ENCODE measurements around the gene DHRS4L2. TPM values are rescaled to one million over a fixed set of nuclear protein-coding genes. Genes with fewer than 3 reads are reported as not detected.
A peak's percentile ranks its signal among the peaks of the same experiment; 100 is the strongest.
"Not testable (repeated sequence)": the region's sequence is repeated elsewhere in the genome, so short reads cannot be mapped to it uniquely, and the experiment has no call there.

DHRS4L2 gene
- total and polyA plus RNA-seq, 2 donors, result 22.4 to 39.6 TPM

DNA sequence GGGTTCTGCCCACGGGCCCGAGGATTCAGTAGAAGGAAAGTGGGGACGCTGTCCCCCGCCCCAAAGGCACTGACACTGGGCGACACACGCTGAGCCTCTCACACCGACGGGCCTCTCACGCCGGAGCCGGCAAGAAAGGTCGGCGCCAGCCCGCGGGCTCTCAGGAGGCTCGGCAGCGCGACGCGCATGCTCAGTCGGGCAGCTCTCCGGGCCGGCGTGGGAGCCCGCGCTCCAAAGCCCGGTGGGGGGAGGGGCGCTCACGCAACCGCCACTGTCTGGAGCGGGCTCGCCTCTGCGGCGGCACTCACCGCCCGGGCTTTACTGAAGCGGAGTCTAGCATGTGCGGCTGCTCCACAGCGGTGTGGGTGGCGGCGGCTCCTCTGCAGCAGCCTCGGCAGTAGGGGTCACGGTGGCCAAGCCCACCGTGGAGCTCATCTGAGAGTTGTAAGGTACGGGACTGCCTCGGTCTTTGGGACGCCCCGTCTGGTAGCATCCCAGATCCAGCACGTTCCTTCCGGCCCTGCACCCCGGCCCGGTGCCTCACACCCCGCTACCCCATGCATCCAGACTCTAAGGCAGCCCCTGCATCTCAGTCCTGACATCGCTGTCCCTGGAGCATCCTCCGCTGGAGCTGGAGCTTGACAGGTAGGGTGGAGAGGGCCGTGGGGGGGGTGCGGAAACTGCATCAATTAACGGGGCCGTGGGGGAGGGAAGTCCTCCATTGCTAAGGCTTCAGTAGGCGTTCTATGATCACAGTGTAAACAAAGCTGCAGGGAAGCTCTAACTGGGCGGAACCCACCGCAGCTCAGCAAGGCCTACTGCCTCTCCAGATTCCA is 18.3 kb downstream of the DHRS4L2 start:
- H3K27ac ChIP-seq (ENCODE audit: low read depth in 1 of 2, low read length in 1 of 2); H3K4me1 ChIP-seq (ENCODE audit: control insufficient read depth in 2 of 2, insufficient read depth in 2 of 2, low read length in 2 of 2); H3K36me3 ChIP-seq (ENCODE audit: control insufficient read depth in 2 of 2, insufficient read depth in 2 of 2, low read length in 1 of 2); H3K27me3 ChIP-seq (ENCODE audit: control insufficient read depth in 2 of 2, insufficient read depth in 1 of 2, low read length in 1 of 2); H3K9me3 ChIP-seq (ENCODE audit: control insufficient read depth in 2 of 2, insufficient read depth in 1 of 2, low read length in 1 of 2): not testable (repeated sequence)
- DNase-seq (ENCODE audit: low read depth in 6 of 9, low spot score in 9 of 9), result peak in 3 of 9 donors; percentile 24 to 60 (median 49)
- peak overlapping the region; percentile 35 to 46 for H3K4me3 ChIP-seq (ENCODE audit: low read length in 2 of 2)
- WGBS, result 10% methylated on average over 31 of the region's 62 CpGs

DNA sequence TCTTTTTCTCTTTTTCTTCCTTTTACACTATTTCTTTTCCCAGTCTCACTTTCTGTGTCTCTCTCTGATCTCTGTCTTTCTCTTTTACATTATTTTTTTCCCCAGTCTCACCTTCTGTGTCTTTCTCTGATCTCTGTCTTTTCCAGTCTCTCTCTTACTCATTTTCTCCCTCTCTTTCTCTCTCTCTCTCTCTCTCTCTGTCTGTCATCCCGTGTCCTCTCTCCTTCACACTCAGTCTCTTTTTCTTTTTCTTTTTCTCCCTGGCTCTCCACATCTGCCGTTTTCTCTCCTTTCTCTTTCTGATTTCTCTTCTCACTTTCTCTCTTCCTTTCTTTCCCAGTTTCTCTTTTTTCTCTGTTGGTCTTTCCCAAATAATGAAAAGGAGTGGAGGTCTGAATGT is 22.3 kb downstream of the DHRS4L2 start:
- no peaks in the 10 kb centered on the region for H3K27me3 ChIP-seq (ENCODE audit: control insufficient read depth in 2 of 2, insufficient read depth in 1 of 2, low read length in 1 of 2)
- DNase-seq (ENCODE audit: low read depth in 6 of 9, low spot score in 9 of 9), result no peak
- H3K27ac ChIP-seq (ENCODE audit: low read depth in 1 of 2, low read length in 1 of 2), result no peak overlapping the region
- 92% methylated on average over 2 of the region's 2 CpGs for WGBS
- H3K4me3 ChIP-seq (ENCODE audit: low read length in 2 of 2), result no peak overlapping the region
- peaks cover 0 to 8% of the 10 kb centered on the region in 2 donors for H3K4me1 ChIP-seq (ENCODE audit: control insufficient read depth in 2 of 2, insufficient read depth in 2 of 2, low read length in 2 of 2)
- no peaks in the 10 kb centered on the region for H3K36me3 ChIP-seq (ENCODE audit: control insufficient read depth in 2 of 2, insufficient read depth in 2 of 2, low read length in 1 of 2)
- no peaks in the 10 kb centered on the region for H3K9me3 ChIP-seq (ENCODE audit: control insufficient read depth in 2 of 2, insufficient read depth in 1 of 2, low read length in 1 of 2)

DNA sequence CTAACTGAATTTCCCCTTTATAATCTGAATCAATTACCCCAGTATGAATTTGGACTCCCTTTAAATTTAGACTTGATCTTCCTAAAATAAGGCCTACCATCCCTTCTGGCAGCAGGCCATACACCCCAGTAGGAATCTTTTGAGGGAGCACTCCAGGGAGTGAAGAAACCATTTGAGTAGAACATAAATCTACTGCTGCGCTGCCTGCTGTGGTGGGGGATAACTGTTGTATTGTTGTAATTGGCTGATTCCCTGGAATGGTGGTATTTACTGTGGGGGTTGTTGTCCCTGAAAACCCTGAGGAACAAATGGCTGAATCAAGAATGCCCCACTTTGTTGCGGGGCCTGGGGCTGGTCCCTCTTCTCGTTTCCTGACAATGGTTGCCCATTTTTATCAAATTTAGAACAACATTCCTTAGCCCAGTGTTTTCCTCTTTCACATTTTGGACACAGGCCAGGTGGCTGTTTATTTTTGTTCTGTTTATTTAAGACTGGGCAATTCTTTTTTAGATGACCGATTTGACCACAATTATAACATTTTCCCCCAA is 24.1 kb downstream of the DHRS4L2 start:
- H3K4me1 ChIP-seq (ENCODE audit: control insufficient read depth in 2 of 2, insufficient read depth in 2 of 2, low read length in 2 of 2); H3K27me3 ChIP-seq (ENCODE audit: control insufficient read depth in 2 of 2, insufficient read depth in 1 of 2, low read length in 1 of 2); H3K27ac ChIP-seq (ENCODE audit: low read depth in 1 of 2, low read length in 1 of 2); H3K4me3 ChIP-seq (ENCODE audit: low read length in 2 of 2); H3K36me3 ChIP-seq (ENCODE audit: control insufficient read depth in 2 of 2, insufficient read depth in 2 of 2, low read length in 1 of 2); DNase-seq (ENCODE audit: low read depth in 6 of 9, low spot score in 9 of 9); H3K9me3 ChIP-seq (ENCODE audit: control insufficient read depth in 2 of 2, insufficient read depth in 1 of 2, low read length in 1 of 2): not testable (repeated sequence)
- 99% methylated on average over 4 of the region's 4 CpGs for WGBS

DNA sequence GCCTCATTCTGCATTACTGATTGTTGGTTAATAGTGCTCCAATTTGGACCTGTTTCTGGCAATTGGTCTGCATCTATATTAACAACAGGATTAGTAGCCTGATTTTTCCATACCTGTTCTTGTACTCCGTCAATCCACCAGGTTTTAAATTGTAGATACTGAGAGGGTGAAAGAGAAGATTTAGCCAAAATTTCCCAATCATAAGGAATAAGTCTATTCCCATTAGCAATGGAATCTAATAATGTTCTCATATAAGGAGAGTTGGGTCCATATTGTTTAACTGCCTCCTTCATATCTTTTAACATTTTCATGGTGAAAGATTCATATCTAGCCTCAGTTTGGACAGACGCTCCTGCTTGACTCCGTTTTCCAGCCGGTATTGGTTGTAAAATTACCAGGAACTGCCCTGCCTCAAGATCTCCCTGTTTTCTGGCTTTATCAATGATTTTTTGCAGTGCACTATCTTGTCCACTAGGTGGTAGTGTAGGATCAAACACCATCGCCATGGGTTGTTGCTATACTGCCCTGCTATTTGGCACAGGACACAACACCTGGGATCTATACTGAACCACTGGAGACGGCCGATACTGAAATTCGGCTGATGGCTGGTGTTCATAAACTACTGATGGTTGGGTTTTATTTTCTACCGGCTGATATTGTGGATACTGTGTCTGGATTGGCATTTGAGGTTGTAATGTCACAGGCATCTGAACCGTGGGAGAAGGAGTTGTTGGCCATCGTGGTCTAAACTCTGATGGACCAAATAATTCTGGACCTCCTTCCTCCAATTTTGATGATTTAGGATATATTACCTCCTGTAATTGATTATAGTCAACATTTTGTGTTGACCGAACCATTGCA is 25.2 kb downstream of the DHRS4L2 start:
- H3K27me3 ChIP-seq (ENCODE audit: control insufficient read depth in 2 of 2, insufficient read depth in 1 of 2, low read length in 1 of 2), result no peaks in the 10 kb centered on the region
- H3K36me3 ChIP-seq (ENCODE audit: control insufficient read depth in 2 of 2, insufficient read depth in 2 of 2, low read length in 1 of 2), result no peaks in the 10 kb centered on the region
- no peaks in the 10 kb centered on the region for H3K9me3 ChIP-seq (ENCODE audit: control insufficient read depth in 2 of 2, insufficient read depth in 1 of 2, low read length in 1 of 2)
- WGBS, result 38% methylated on average over 12 of the region's 12 CpGs
- DNase-seq (ENCODE audit: low read depth in 6 of 9, low spot score in 9 of 9), result peak; percentile 47 to 87 (median 67)
- no peak overlapping the region for H3K4me3 ChIP-seq (ENCODE audit: low read length in 2 of 2)
- peaks cover 0 to 5% of the 10 kb centered on the region in 2 donors for H3K4me1 ChIP-seq (ENCODE audit: control insufficient read depth in 2 of 2, insufficient read depth in 2 of 2, low read length in 2 of 2)
- no peak overlapping the region for H3K27ac ChIP-seq (ENCODE audit: low read depth in 1 of 2, low read length in 1 of 2)

DNA sequence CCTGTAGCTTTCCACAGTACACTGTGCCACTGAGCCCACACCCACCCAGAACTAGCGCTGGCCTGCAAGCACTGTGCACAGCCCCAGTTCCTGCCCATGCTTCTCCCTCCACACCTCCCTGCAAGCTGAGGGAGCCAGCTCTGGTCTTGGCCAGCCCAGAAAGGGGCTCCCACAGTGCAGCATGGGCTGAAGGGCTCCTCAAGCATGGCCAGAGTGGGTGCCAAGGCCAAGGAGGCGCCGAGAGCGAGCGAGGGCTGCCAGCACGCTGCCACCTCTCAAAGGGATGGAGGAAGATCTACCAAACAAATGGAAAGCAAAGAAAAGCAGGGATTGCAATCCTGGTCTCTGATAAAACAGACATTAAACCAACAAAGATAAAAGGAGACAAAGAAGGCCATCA is 27.0 kb downstream of the DHRS4L2 start:
- H3K9me3 ChIP-seq (ENCODE audit: control insufficient read depth in 2 of 2, insufficient read depth in 1 of 2, low read length in 1 of 2); H3K27ac ChIP-seq (ENCODE audit: low read depth in 1 of 2, low read length in 1 of 2); H3K4me1 ChIP-seq (ENCODE audit: control insufficient read depth in 2 of 2, insufficient read depth in 2 of 2, low read length in 2 of 2); DNase-seq (ENCODE audit: low read depth in 6 of 9, low spot score in 9 of 9); H3K27me3 ChIP-seq (ENCODE audit: control insufficient read depth in 2 of 2, insufficient read depth in 1 of 2, low read length in 1 of 2); H3K36me3 ChIP-seq (ENCODE audit: control insufficient read depth in 2 of 2, insufficient read depth in 2 of 2, low read length in 1 of 2); H3K4me3 ChIP-seq (ENCODE audit: low read length in 2 of 2): not testable (repeated sequence)
- WGBS, result 98% methylated on average over 6 of the region's 6 CpGs

DNA sequence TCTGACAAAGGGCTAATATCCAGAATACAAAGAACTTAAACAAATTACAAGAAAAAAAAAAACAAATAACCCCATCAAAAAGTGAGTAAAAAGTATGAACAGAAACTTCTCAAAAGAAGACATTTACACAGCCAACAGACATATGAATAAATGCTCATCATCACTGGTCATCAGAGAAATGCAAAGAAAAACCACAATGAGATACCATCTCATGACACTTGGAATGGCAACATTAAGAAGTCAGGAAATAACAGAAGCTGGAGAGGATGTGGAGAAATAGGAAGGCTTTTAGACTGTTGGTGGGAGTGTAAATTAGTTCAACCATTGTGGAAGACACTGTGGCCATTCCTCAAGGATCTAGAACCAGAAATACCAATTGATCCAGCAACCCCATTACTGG is 30.2 kb downstream of the DHRS4L2 start:
- not testable (repeated sequence) for DNase-seq (ENCODE audit: low read depth in 6 of 9, low spot score in 9 of 9); H3K4me1 ChIP-seq (ENCODE audit: control insufficient read depth in 2 of 2, insufficient read depth in 2 of 2, low read length in 2 of 2); H3K36me3 ChIP-seq (ENCODE audit: control insufficient read depth in 2 of 2, insufficient read depth in 2 of 2, low read length in 1 of 2); H3K27me3 ChIP-seq (ENCODE audit: control insufficient read depth in 2 of 2, insufficient read depth in 1 of 2, low read length in 1 of 2); H3K27ac ChIP-seq (ENCODE audit: low read depth in 1 of 2, low read length in 1 of 2); H3K4me3 ChIP-seq (ENCODE audit: low read length in 2 of 2); H3K9me3 ChIP-seq (ENCODE audit: control insufficient read depth in 2 of 2, insufficient read depth in 1 of 2, low read length in 1 of 2)

DNA sequence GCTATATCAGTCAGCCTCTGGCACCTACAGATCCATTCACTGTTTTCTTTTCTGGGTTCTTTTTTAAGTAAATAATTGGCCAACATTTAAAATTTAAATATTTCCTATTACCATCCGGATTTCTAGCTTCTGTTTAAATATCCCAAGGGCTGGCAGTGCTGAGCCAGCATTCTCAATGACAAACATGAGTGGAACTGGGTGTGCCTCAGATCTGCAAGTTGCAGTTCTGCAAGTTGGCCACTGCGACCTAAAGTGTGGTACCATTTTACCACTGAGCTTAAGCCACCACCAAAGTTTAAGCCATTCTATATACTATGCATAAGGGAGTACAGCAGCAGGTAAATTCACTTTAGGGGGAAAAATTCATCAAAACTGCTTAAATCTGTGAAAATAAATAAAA is 31.2 kb downstream of the DHRS4L2 start:
- not testable (repeated sequence) for H3K9me3 ChIP-seq (ENCODE audit: control insufficient read depth in 2 of 2, insufficient read depth in 1 of 2, low read length in 1 of 2); H3K4me1 ChIP-seq (ENCODE audit: control insufficient read depth in 2 of 2, insufficient read depth in 2 of 2, low read length in 2 of 2); H3K36me3 ChIP-seq (ENCODE audit: control insufficient read depth in 2 of 2, insufficient read depth in 2 of 2, low read length in 1 of 2); DNase-seq (ENCODE audit: low read depth in 6 of 9, low spot score in 9 of 9); H3K27ac ChIP-seq (ENCODE audit: low read depth in 1 of 2, low read length in 1 of 2); H3K27me3 ChIP-seq (ENCODE audit: control insufficient read depth in 2 of 2, insufficient read depth in 1 of 2, low read length in 1 of 2); H3K4me3 ChIP-seq (ENCODE audit: low read length in 2 of 2)
- WGBS, result 83% methylated on average over 2 of the region's 2 CpGs

DNA sequence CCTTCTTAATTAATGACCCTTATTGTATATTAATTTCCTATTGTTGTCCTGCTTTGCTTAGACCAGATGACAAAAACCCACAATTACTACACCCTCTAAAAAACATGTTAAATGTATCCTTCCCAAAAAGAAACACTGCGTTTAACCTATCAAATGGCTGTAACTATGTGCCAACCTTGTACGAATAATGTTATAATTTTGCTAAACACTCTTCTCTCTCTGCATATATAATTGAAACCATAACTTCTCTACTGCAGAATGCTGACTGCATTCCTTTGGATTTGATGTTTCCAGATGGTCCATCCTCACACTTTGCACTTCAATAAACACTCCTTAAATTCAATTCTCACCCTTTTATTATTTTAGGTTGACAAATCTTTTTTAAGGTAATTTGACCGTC is 31.8 kb downstream of the DHRS4L2 start:
- H3K4me3 ChIP-seq (ENCODE audit: low read length in 2 of 2); H3K9me3 ChIP-seq (ENCODE audit: control insufficient read depth in 2 of 2, insufficient read depth in 1 of 2, low read length in 1 of 2); H3K27ac ChIP-seq (ENCODE audit: low read depth in 1 of 2, low read length in 1 of 2); H3K36me3 ChIP-seq (ENCODE audit: control insufficient read depth in 2 of 2, insufficient read depth in 2 of 2, low read length in 1 of 2); DNase-seq (ENCODE audit: low read depth in 6 of 9, low spot score in 9 of 9); H3K4me1 ChIP-seq (ENCODE audit: control insufficient read depth in 2 of 2, insufficient read depth in 2 of 2, low read length in 2 of 2); H3K27me3 ChIP-seq (ENCODE audit: control insufficient read depth in 2 of 2, insufficient read depth in 1 of 2, low read length in 1 of 2): not testable (repeated sequence)
- WGBS, result 96% methylated on average over 3 of the region's 3 CpGs

DNA sequence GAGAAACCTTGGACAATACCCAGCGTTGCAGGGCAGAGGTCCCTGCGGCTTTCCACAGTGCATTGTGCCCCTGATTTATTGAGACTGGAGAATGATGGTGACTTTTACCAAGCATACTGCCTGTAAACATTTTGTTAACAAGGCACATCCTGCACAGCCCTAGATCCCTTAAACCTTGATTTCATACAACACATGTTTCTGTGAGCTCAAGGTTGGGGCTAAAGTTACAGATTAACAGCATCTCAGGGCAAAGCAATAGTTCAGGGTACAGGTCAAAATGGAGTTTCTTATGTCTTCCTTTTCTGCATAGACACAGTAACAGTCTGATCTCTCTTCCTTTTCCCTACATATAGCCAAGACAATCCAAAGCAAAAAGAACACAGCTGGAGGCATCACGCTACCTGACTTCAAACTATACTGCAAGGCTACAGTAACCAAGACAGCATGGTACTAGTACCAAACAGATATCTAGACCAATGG is 36.2 kb downstream of the DHRS4L2 start:
- not testable (repeated sequence) for H3K36me3 ChIP-seq (ENCODE audit: control insufficient read depth in 2 of 2, insufficient read depth in 2 of 2, low read length in 1 of 2); H3K9me3 ChIP-seq (ENCODE audit: control insufficient read depth in 2 of 2, insufficient read depth in 1 of 2, low read length in 1 of 2); H3K4me1 ChIP-seq (ENCODE audit: control insufficient read depth in 2 of 2, insufficient read depth in 2 of 2, low read length in 2 of 2); DNase-seq (ENCODE audit: low read depth in 6 of 9, low spot score in 9 of 9); H3K27me3 ChIP-seq (ENCODE audit: control insufficient read depth in 2 of 2, insufficient read depth in 1 of 2, low read length in 1 of 2); H3K4me3 ChIP-seq (ENCODE audit: low read length in 2 of 2); H3K27ac ChIP-seq (ENCODE audit: low read depth in 1 of 2, low read length in 1 of 2)
- 97% methylated on average over 3 of the region's 3 CpGs for WGBS

Data from thymus (tissue), 11 donors.